Astrocyte of the cerebellum (primary cell): ENCODE results near the gene ALG14.

Experiments
- DNase-seq: peaks from one replicate; pipeline ENCODE4 v3.0.0-alpha.2; 2011; ENCODE audit warnings: low read depth
- H3K4me3 ChIP-seq: 2 replicates; pipeline ENCODE4 v1.5.1; 2011; ENCODE audit warnings: mild to moderate bottlenecking, low read depth, low read length, moderate library complexity
- CTCF ChIP-seq: IDR thresholded peaks from 2 replicates; pipeline ENCODE4 v1.5.1; 2012; ENCODE audit warnings: low read length, low read depth, moderate library complexity, mild to moderate bottlenecking; ENCODE audit errors: missing control alignments
- in situ Hi-C: cut with HindIII; loops from 2 replicates; pipeline ENCODE4 v1.10.0; 2017; ENCODE audit warnings: low sequenced_read_pairs

The ALG14 gene

GRCh38 chr1:94961988-94962387, 110.8 kb downstream of the ALG14 start:
- no peak for DNase-seq
- in situ Hi-C loops: no loop called here
- H3K4me3 ChIP-seq: no peak overlapping the region
- TF ChIP-seq CTCF: no peak

- H3K4me3 ChIP-seq: no peak overlapping the region
- in situ Hi-C loops: no loop called here
- TF ChIP-seq CTCF: no peak
- DNase-seq: no peak
Observed at GRCh38 chr1:94961582-94961981, 111.2 kb downstream of the ALG14 start.

- in situ Hi-C loops: no loop called here
- H3K4me3 ChIP-seq: no peak overlapping the region
- no peak for TF ChIP-seq CTCF
- DNase-seq: no peak
Observed at GRCh38 chr1:94958081-94958480, 114.7 kb downstream of the ALG14 start.

GRCh38 chr1:94955767-94956632, 116.8 kb downstream of the ALG14 start:
- in situ Hi-C loops: no loop called here
- DNase-seq: no peak
- TF ChIP-seq CTCF: no peak
- H3K4me3 ChIP-seq: no peak overlapping the region

- in situ Hi-C loops: no loop called here
- no peak for TF ChIP-seq CTCF
- no peak overlapping the region for H3K4me3 ChIP-seq
- no peak for DNase-seq
Observed at GRCh38 chr1:94954263-94955220, 118.2 kb downstream of the ALG14 start.

- in situ Hi-C loops: no loop called here
- H3K4me3 ChIP-seq: no peak overlapping the region
- DNase-seq: no peak
- no peak for TF ChIP-seq CTCF
Observed at GRCh38 chr1:94953746-94954145, 119.0 kb downstream of the ALG14 start.
